B cell (primary cell): Measurements from ENCODE around the gene GPR156. TPM values are rescaled to one million over a fixed set of nuclear protein-coding genes. Genes with fewer than 3 reads are reported as not detected.

Source experiments
- ATAC-seq: fragments of 200-7000 bp; cut with Tn5 transposase; one replicate; pipeline ENCODE4 v1.10.0; 2021; ENCODE audit warnings: low read depth, mild to moderate bottlenecking, moderate number of reproducible peaks, moderate library complexity
- CTCF ChIA-PET: fragments of 350-600 bp; sonication (Branson Sonifier 250); formaldehyde crosslinking; loops from one replicate; lab custom pipeline; 2021; ENCODE audit warnings: antibody characterized with exemption, inconsistent platforms; lab: Charles Lee
- POLR2A ChIA-PET: fragments of 350-600 bp; sonication (Branson Sonifier 250); formaldehyde crosslinking; loops from one replicate; lab custom pipeline; 2021; ENCODE audit warnings: antibody characterized with exemption; lab: Charles Lee
- DNase-seq: peaks from one replicate; pipeline ENCODE4 v3.0.0; 2013
- H2AFZ ChIP-seq: 2 replicates; pipeline ENCODE4 v1.6.1; 2012; ENCODE audit warnings: mild to moderate bottlenecking, low read depth, low read length; ENCODE audit not compliant: insufficient read depth, poor library complexity, severe bottlenecking
- H3K27ac ChIP-seq, 2 donors: 1 replicate in 1 of 2; 2 replicates in 1 of 2; pipeline ENCODE4 v1.5.1; 2012 to 2013; ENCODE audit warnings: low read length in 2 of 2, mild to moderate bottlenecking in 2 of 2, moderate library complexity in 1 of 2
- H3K27me3 ChIP-seq, 4 experiments: fragments of 200-600 bp in 1 of 4; sonication (generic) in 1 of 4; replicated peaks in 1 of 4; 1 replicate in 2 of 4; 2 replicates in 2 of 4; pipeline versions ENCODE4 v1.6.1 to v1.7.0; 2013 to 2016; ENCODE audit warnings: low read length in 3 of 4, mild to moderate bottlenecking in 2 of 4, mixed read lengths in 1 of 4, moderate library complexity in 1 of 4; ENCODE audit not compliant: insufficient read depth in 4 of 4, control insufficient read depth in 3 of 4; ENCODE audit errors: control extremely low read depth in 1 of 4
- H3K36me3 ChIP-seq, 2 experiments: replicated peaks in 1 of 2; 1 replicate in 1 of 2; 2 replicates in 1 of 2; pipeline versions ENCODE4 v1.6.1 to v1.7.1; 2013; ENCODE audit warnings: low read length in 1 of 2; ENCODE audit not compliant: insufficient read depth in 2 of 2, control insufficient read depth in 1 of 2; ENCODE audit errors: control extremely low read depth in 1 of 2, extremely low read depth in 1 of 2
- H3K4me1 ChIP-seq, 2 donors: fragments of 200-600 bp in 1 of 2; sonication (generic) in 1 of 2; 1 replicate in 1 of 2; 2 replicates in 1 of 2; pipeline versions ENCODE4 v1.5.1 to v1.6.1; 2013 to 2017; ENCODE audit warnings: low read length in 2 of 2; ENCODE audit not compliant: control insufficient read depth in 2 of 2, insufficient read depth in 2 of 2
- H3K4me2 ChIP-seq: replicated peaks from 2 replicates; pipeline ENCODE3; 2012; ENCODE audit warnings: mild to moderate bottlenecking, low read depth, low read length; ENCODE audit not compliant: poor library complexity, severe bottlenecking
- H3K4me3 ChIP-seq, 5 experiments: fragments of 200-600 bp in 1 of 5; sonication (generic) in 1 of 5; 1 replicate in 3 of 5; 2 replicates in 2 of 5; pipeline versions ENCODE4 v1.5.1 to v1.7.0; 2011 to 2016; ENCODE audit warnings: low read length in 4 of 5, mild to moderate bottlenecking in 4 of 5, low read depth in 2 of 5, control low read depth in 1 of 5, moderate library complexity in 1 of 5; ENCODE audit not compliant: insufficient read depth in 1 of 5; ENCODE audit errors: control extremely low read depth in 1 of 5, extremely low read depth in 1 of 5
- H3K79me2 ChIP-seq: fragments of 200-600 bp; sonication (generic); one replicate; pipeline ENCODE4 v1.6.0; 2016; ENCODE audit warnings: low read length; ENCODE audit not compliant: control insufficient read depth, insufficient read depth
- H3K9ac ChIP-seq: fragments of 200-600 bp; sonication (generic); 2 replicates; pipeline ENCODE4 v1.6.1; 2017; ENCODE audit warnings: mild to moderate bottlenecking, low read length, moderate library complexity
- H3K9me3 ChIP-seq, 3 donors: one replicate each; pipeline versions ENCODE4 v1.6.1 to v1.7.1; 2013; ENCODE audit warnings: low read length in 2 of 3; ENCODE audit not compliant: control insufficient read depth in 2 of 3, insufficient read depth in 1 of 3; ENCODE audit errors: control extremely low read depth in 1 of 3
- H4K20me1 ChIP-seq: 2 replicates; pipeline ENCODE4 v1.6.0; 2012; ENCODE audit warnings: mild to moderate bottlenecking, low read length; ENCODE audit not compliant: insufficient read depth, control insufficient read depth, poor library complexity, severe bottlenecking
- H3K27ac Mint-ChIP-seq: one replicate; pipeline ENCODE4 v1.8.0; 2021; ENCODE audit warnings: mixed read lengths
- H3K27me3 Mint-ChIP-seq: one replicate; pipeline ENCODE4 v1.8.0; 2021; ENCODE audit warnings: mixed read lengths
- H3K4me1 Mint-ChIP-seq: one replicate; pipeline ENCODE4 v1.8.0; 2021; ENCODE audit warnings: mixed read lengths
- H3K4me3 Mint-ChIP-seq: one replicate; pipeline ENCODE4 v1.8.0; 2021; ENCODE audit warnings: mixed read lengths
- H3K9me3 Mint-ChIP-seq: one replicate; pipeline ENCODE4 v1.8.0; 2022; ENCODE audit warnings: mixed read lengths; ENCODE audit not compliant: insufficient read depth
- EZH2 ChIP-seq: IDR thresholded peaks from 2 replicates; pipeline ENCODE4 v1.6.1; 2012; ENCODE audit warnings: borderline replicate concordance, low read depth, mild to moderate bottlenecking, moderate library complexity, low read length; ENCODE audit not compliant: insufficient read depth, poor library complexity, severe bottlenecking
- WGBS: methylation state at CpG from one replicate; pipeline ENCODE4 v1.1.5; 2013; ENCODE audit warnings: missing lambda C conversion rate; ENCODE audit not compliant: insufficient coverage; 5-methylcytosine and 5-hydroxymethylcytosine counted together
- intact Hi-C: fragments of 100-400 bp; cut with micrococcal nuclease; formaldehyde crosslinking; loops from one replicate; pipeline ENCODE4 v1.10.0; 2022
- polyA plus RNA-seq: library from polyadenylated mRNA; depleted of rRNA; stranded (reverse); fragments of >200 nt; gene quantifications from 2 replicates; pipeline ENCODE4 v1.2.3, GENCODE V29; 2012
- total RNA-seq, 2 donors: library from RNA; stranded (reverse); fragments of 120-200 nt in 1 of 2; gene quantifications; 1 replicate in 1 of 2; 2 replicates in 1 of 2; pipeline versions ENCODE4 v1.2.3 to v1.2.4, GENCODE V29; 2013 to 2022
- TF ChIP-seq, protein P1 (sequence below): fragments of 200-600 bp; IDR thresholded peaks from one replicate; pipeline ENCODE4 v1.8.0; 2022; ENCODE audit warnings: antibody characterized with exemption, mild to moderate bottlenecking

GPR156 gene
- total and polyA plus RNA-seq, 2 donors (not counting 1 experiment from before 2014, with no cell fraction given): 0.03 to 0.20 TPM

DNA sequence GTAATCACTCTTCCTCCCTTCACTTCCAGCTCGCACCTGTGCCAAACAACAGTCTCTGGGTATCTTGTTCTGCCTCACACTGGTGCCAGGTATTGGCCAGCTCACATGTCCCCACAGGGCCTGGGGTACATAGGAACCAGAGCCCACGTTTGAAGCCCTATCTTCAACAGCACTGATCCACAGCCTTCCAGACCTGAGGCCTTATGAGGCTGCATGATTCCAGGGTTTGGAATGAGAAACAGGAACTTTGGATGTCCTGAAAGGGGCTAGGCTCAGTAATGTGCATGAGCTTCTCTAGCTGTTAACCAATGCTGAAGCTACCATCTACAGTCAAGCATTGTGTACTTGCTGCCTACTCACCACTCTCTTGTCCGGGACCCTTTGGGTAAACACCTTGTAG, 92.4 kb downstream of the GPR156 start:
- 85% methylated on average over 2 of the region's 3 CpGs for WGBS
- DNase-seq (no peak), ATAC-seq (no peak)
- Histone ChIP-seq H3K9me3 (no peaks in the 10 kb centered on the region), H4K20me1 (no peaks in the 10 kb centered on the region), H3K79me2 (no peaks in the 10 kb centered on the region), H2AFZ (no peak overlapping the region), H3K27me3 (no peaks in the 10 kb centered on the region), H3K4me3 (no peak overlapping the region), H3K4me2 (no peak overlapping the region), H3K36me3 (no peaks in the 10 kb centered on the region), H3K4me1 (no peaks in the 10 kb centered on the region), H3K9ac (no peak overlapping the region), H3K27ac (no peak overlapping the region)
- TF ChIP-seq, protein P1, sequence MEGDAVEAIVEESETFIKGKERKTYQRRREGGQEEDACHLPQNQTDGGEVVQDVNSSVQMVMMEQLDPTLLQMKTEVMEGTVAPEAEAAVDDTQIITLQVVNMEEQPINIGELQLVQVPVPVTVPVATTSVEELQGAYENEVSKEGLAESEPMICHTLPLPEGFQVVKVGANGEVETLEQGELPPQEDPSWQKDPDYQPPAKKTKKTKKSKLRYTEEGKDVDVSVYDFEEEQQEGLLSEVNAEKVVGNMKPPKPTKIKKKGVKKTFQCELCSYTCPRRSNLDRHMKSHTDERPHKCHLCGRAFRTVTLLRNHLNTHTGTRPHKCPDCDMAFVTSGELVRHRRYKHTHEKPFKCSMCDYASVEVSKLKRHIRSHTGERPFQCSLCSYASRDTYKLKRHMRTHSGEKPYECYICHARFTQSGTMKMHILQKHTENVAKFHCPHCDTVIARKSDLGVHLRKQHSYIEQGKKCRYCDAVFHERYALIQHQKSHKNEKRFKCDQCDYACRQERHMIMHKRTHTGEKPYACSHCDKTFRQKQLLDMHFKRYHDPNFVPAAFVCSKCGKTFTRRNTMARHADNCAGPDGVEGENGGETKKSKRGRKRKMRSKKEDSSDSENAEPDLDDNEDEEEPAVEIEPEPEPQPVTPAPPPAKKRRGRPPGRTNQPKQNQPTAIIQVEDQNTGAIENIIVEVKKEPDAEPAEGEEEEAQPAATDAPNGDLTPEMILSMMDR: no peak
- no peak for TF ChIP-seq EZH2
- no peaks in the 10 kb centered on the region for H3K27me3 Mint-ChIP-seq
- H3K4me1 Mint-ChIP-seq: no peaks in the 10 kb centered on the region
- H3K4me3 Mint-ChIP-seq: no peak overlapping the region
- intact Hi-C loops: no loop called here
- no peak overlapping the region for H3K27ac Mint-ChIP-seq
- ChIA-PET POLR2A (no interaction called here), CTCF (interaction anchor here (1.1 to 1.2 kb wide), 2 partner anchors 299 to 301 kb away, joined by 3 read pairs; no protein-coding TSS in a partner anchor)
- H3K9me3 Mint-ChIP-seq: no peaks in the 10 kb centered on the region

DNA sequence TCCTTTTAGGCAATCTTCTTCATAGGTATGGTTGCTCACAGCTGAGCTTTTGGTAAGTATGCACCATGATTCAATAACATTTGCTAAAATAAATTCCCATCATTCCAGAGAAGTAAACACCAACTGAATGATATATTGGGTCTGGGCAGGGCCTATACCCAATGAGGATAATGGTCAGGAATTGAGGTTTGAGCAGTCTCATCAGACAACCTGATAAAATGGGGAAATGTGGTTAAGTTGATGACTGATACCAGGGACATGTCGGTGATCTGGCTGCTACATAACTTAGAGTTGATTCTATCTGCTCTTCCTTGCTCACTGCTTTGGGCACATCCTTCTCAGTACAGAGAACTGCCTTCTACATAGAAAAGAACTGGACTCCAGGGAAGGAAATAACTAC, 92.9 kb downstream of the GPR156 start:
- POLR2A ChIA-PET: no interaction called here

More for the DNA sequence above, 92.9 kb downstream of the GPR156 start:
- Mint-ChIP-seq H3K27ac (no peak overlapping the region), H3K27me3 (no peaks in the 10 kb centered on the region), H3K9me3 (no peaks in the 10 kb centered on the region), H3K4me1 (no peaks in the 10 kb centered on the region), H3K4me3 (no peak overlapping the region)
- WGBS: 100% methylated on average over 1 of the region's 1 CpG
- ATAC-seq (no peak), DNase-seq (no peak)
- no peak for TF ChIP-seq EZH2
- TF ChIP-seq, protein P1: no peak
- Histone ChIP-seq H3K27me3 (no peaks in the 10 kb centered on the region), H3K4me2 (no peak overlapping the region), H3K4me1 (no peaks in the 10 kb centered on the region), H3K79me2 (no peaks in the 10 kb centered on the region), H3K9me3 (no peaks in the 10 kb centered on the region), H4K20me1 (no peaks in the 10 kb centered on the region), H3K9ac (no peak overlapping the region), H3K27ac (no peak overlapping the region), H3K36me3 (no peaks in the 10 kb centered on the region), H2AFZ (no peak overlapping the region), H3K4me3 (no peak overlapping the region)
- intact Hi-C loops: no loop called here
- CTCF ChIA-PET: interaction anchor here (1.2 kb wide), 1 partner anchor 300 kb away, joined by 3 read pairs; no protein-coding TSS in a partner anchor
